ENCODE measurements around the gene ITGB4. TPM values are rescaled to one million over a fixed set of nuclear protein-coding genes. Genes with fewer than 3 reads are reported as not detected.

Gene ITGB4
- total and polyA plus RNA-seq, 10 of the 15 experiments (the other 5 are each of a cell fraction or from before 2014, with no cell fraction given), result 0.06 to 1.6 (median 0.27) TPM; not detected in 2

GRCh38 chr17:75689441-75689873 lies 31.8 kb upstream of the ITGB4 start:
- peak overlapping the region; percentile 92 for H3K27ac ChIP-seq (ENCODE audit: control insufficient read depth, insufficient read depth)
- in situ Hi-C loops (cut with MboI), result no loop called here
- SMC1A ChIA-PET (ENCODE audit: uncharacterized antibody, unreplicated experiment), result interaction anchor here (0.8 to 2.8 kb wide), 8 partner anchors 9 to 107 kb away, joined by 3 to 16 read pairs (median 4); partner anchors contain the start of genes RECQL5 and SAP30BP
- H3K4me3 ChIP-seq, result 0 out of 2 replicates have a peak overlapping the region, but pooled peaks have one; percentile 3
- 0% methylated on average over 6 of the region's 6 CpGs for WGBS (ENCODE audit: insufficient coverage, insufficient replicate concordance, low lambda C conversion rate, missing lambda C conversion rate)
- 0 out of 2 replicates have a peak, but pooled peaks have one; percentile 61 for TF ChIP-seq TCF12 (IDR thresholded peaks at IDR 0.05; ENCODE audit: low read depth, low read length)
- TF ChIP-seq ATF7 (IDR thresholded peaks at IDR 0.05; ENCODE audit: low read depth), result peak; percentile 57; the same call in 1 of the 2 replicates
- 0 out of 2 replicates have a peak, but pooled peaks have one; percentile 19 for TF ChIP-seq MTA3 (IDR thresholded peaks at IDR 0.05; ENCODE audit: borderline replicate concordance, low read length)
- 0 out of 2 replicates have a peak, but pooled peaks have one; percentile 15 for TF ChIP-seq NFIC (IDR thresholded peaks at IDR 0.05; ENCODE audit: low read depth, low read length)
- no peak for TF ChIP-seq RBBP5 (conservative IDR thresholded peaks at IDR 0.05)
- peak; percentile 65; the same call in 1 of the 2 replicates for TF ChIP-seq TCF3 (IDR thresholded peaks at IDR 0.05; ENCODE audit: borderline replicate concordance, insufficient read depth, low read depth, low read length)
- no peak for TF ChIP-seq BACH1 (IDR thresholded peaks at IDR 0.05; ENCODE audit: borderline replicate concordance)
- no peak for TF ChIP-seq RFX5 (IDR thresholded peaks at IDR 0.05; ENCODE audit: low read depth, low read length)
- peak; percentile 66 to 77; a peak in 3 of 4 replicates for TF ChIP-seq SRF (IDR thresholded peaks at IDR 0.05; ENCODE audit: low read depth in 2 of 2, low read length in 2 of 2)
- no peak for TF ChIP-seq SREBF1 (IDR thresholded peaks at IDR 0.05; ENCODE audit: low read length)
- TF ChIP-seq SIN3A (IDR thresholded peaks at IDR 0.05; ENCODE audit: low read depth, low read length), result no peak
- 0 out of 2 replicates have a peak, but pooled peaks have one; percentile 29 for TF ChIP-seq GABPA (IDR thresholded peaks at IDR 0.05; ENCODE audit: low read depth)
- no peak for TF ChIP-seq RAD51 (IDR thresholded peaks at IDR 0.05)
- peak in 1 of 2 experiments; percentile 35; a peak in 1 of 4 replicates for TF ChIP-seq ETV6 (conservative IDR thresholded peaks at IDR 0.05 in 1 of 2, IDR thresholded peaks at IDR 0.05 in 1 of 2; ENCODE audit: borderline replicate concordance in 1 of 2, low read depth in 1 of 2)
- TF ChIP-seq RELA (IDR thresholded peaks at IDR 0.05; ENCODE audit: borderline replicate concordance, partially characterized antibody), result no peak
- peak; percentile 54; the same call in 1 of the 2 replicates for TF ChIP-seq E2F4 (IDR thresholded peaks at IDR 0.05; ENCODE audit: low read depth, low read length)
- TF ChIP-seq GATAD2B (conservative IDR thresholded peaks at IDR 0.05; ENCODE audit: low read depth), result no peak
- 0 out of 2 replicates have a peak, but pooled peaks have one; percentile 24 for TF ChIP-seq CREM (IDR thresholded peaks at IDR 0.05; ENCODE audit: low read depth)
- TF ChIP-seq RUNX3 (IDR thresholded peaks at IDR 0.05; ENCODE audit: low read length), result peak; percentile 51; the same call in 1 of the 2 replicates
- no peak for TF ChIP-seq EP300 (IDR thresholded peaks at IDR 0.05; ENCODE audit: borderline replicate concordance in 1 of 2, control insufficient read depth in 1 of 2, low read depth in 2 of 2, low read length in 2 of 2)
- TF ChIP-seq SUPT20H (IDR thresholded peaks at IDR 0.05; ENCODE audit: borderline replicate concordance, control insufficient read depth, low read depth, low read length), result no peak
- no peak for TF ChIP-seq HDGF (IDR thresholded peaks at IDR 0.05)
- no peaks in the 10 kb centered on the region; the same call in 2 of the 3 replicates for H3K9me3 ChIP-seq (replicated peaks; ENCODE audit: control insufficient read depth, insufficient read depth, low read length)
- peak overlapping the region; percentile 3; the same call in 1 of the 2 replicates for H3K9ac ChIP-seq (ENCODE audit: control insufficient read depth, insufficient read depth, low read length)
- peaks cover 53% of the 10 kb centered on the region for H3K4me1 ChIP-seq (ENCODE audit: control insufficient read depth, insufficient read depth, low read length)
- ATAC-seq, result peak; percentile 53
- RAD21 ChIA-PET (ENCODE audit: unreplicated experiment), result interaction anchor here (1.1 to 1.8 kb wide), 2 partner anchors 23 to 43 kb away, joined by 3 read pairs; partner anchors contain the start of genes RECQL5 and SAP30BP
- peaks cover 13 to 21% of the 10 kb centered on the region in 2 experiments; a peak in 3 of 4 replicates for H3K36me3 ChIP-seq (ENCODE audit: control insufficient read depth in 2 of 2, insufficient read depth in 2 of 2, low read length in 1 of 2)
- DNase-seq (ENCODE audit: low read depth, low spot score), result peak; percentile 60
- POLR2A ChIA-PET, result interaction anchor here (0.7 to 2.3 kb wide), 11 partner anchors 9 to 428 kb away, joined by 3 to 8 read pairs (median 4); partner anchors contain the start of genes GGA3, MRPS7, SMIM5 and TMEM94
- intact Hi-C loops (cut with micrococcal nuclease; ENCODE audit: unreplicated experiment), result no loop called here
- peak; percentile 44 for FAIRE-seq
- no TSS peak for BruUV-seq (replicated peaks)
- H3K27me3 ChIP-seq (replicated peaks in 1 of 2; ENCODE audit: control insufficient read depth in 2 of 2, insufficient read depth in 2 of 2, low read length in 1 of 2), result no peaks in the 10 kb centered on the region
- CTCF ChIA-PET, result interaction anchor here (1.0 to 13.2 kb wide), 6 partner anchors 10 to 59 kb away, joined by 3 to 134 read pairs (median 15); partner anchors contain the start of gene SMIM5
- peak overlapping the region; percentile 92 for H3K4me2 ChIP-seq (ENCODE audit: control insufficient read depth, insufficient read depth)
- H2AFZ ChIP-seq (ENCODE audit: control insufficient read depth, low read depth, low read length), result no peak overlapping the region
- no peaks in the 10 kb centered on the region for H4K20me1 ChIP-seq (ENCODE audit: control insufficient read depth, insufficient read depth)
- peaks cover 48% of the 10 kb centered on the region for H3K79me2 ChIP-seq (ENCODE audit: control insufficient read depth, insufficient read depth, low read length)
